ENCODE data around the gene IL2RG.
A peak's percentile ranks its signal among the peaks of the same experiment; 100 is the strongest.

The IL2RG gene

DNA sequence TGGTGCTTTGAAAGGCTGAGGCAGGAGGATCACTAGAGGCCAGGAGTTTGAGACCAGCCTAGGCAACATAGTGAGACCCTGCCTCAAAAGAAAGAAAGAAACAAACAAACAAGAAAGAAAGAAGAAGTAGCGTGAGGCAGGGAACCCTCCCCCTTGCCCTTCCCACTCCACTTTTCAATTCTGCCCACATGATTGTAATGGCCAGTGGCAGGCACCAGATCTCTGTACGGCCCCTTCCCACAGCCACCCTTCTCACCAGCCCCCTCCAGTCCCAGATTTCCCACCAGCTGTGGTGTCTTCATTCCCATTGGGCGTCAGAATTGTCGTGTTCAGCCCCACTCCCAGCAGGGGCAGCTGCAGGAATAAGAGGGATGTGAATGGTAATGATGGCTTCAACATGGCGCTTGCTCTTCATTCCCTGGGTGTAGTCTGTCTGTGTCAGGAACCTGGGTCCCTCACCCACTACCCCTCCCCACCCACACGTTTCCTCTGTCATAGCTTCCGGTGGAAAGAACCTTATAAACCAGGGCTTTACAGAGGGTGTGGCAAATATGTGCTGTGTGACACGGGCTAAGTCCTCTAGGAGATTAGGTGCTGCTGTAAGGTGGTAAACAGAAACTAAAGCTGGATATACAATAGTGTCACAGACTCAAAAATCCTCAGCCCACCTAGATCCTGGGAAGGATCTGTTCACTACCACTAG lies at the start of gene IL2RG:
Gene IL2RG (minus strand): TSS at position 437 of the 703 bp plus-strand sequence. CDS start 38 bp downstream, at position 399.
- DNase-seq = no peak

DNA sequence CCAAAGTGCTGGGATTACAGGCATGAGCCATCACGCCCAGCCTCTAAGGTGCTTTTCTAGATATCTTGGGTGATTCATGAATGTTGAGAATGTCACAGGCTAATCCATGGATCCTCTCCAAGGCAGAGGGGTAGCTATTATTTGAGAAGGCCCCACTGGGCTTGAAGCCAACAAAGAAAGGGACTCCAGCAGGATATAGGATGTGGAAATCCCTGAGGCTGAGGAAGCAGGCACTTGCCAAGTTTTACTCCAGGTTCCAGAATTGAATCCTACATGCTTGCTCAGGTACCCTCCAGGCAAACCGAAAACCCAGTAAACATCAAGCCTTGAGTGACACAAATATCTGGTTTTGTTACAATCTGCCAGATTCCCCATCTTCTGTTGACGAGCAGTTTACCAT lies 49.1 kb upstream of the IL2RG start:
- no peak for DNase-seq

GRCh38 chrX:71159335-71159734 lies 48.0 kb upstream of the IL2RG start:
- no peak for DNase-seq

- DNase-seq = no peak
Observed at GRCh38 chrX:71158603-71159002, 47.2 kb upstream of the IL2RG start.

GRCh38 chrX:71154641-71155040 lies 43.3 kb upstream of the IL2RG start:
- no peak for DNase-seq

GRCh38 chrX:71154196-71154595 lies 42.8 kb upstream of the IL2RG start:
- DNase-seq = no peak

- DNase-seq = no peak
Observed at GRCh38 chrX:71151366-71151765, 40.0 kb upstream of the IL2RG start.

- DNase-seq = no peak
Observed at GRCh38 chrX:71148278-71148663, 36.9 kb upstream of the IL2RG start.

DNA sequence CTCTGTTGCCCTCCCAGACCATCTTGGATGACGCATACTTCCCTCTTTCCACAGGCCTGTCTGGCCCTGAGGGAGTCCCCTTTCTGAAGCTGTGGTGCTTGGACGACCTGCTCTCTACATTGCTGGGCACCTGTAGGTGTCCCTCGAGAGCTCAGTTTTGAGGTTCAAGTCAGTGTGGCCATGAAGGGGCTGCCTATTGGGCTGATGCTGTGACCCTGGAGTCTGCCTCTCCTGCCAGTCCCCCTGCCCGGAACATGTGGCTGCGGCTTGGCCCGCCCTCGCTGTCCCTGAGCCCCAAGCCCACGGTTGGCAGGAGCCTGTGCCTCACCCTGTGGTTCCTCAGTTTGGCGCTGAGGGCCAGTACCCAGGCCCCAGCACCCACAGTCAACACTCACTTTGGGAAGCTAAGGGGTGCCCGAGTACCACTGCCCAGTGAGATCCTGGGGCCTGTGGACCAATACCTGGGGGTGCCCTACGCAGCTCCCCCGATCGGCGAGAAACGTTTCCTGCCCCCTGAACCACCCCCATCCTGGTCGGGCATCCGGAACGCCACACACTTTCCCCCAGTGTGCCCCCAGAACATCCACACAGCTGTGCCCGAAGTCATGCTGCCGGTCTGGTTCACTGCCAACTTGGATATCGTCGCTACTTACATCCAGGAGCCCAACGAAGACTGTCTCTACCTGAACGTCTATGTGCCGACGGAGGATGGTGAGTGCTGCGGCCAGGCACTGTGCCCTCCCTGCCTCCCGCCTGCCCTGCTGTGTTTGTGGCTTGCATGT lies 36.3 kb upstream of the IL2RG start:
- DNase-seq = no peak

- DNase-seq = no peak
Observed at GRCh38 chrX:71144651-71145050, 33.3 kb upstream of the IL2RG start, which contains the start of gene NLGN3. NLGN3 (plus strand) TSS chrX:71144841; CDS start chrX:71147750, 2,909 bp downstream.

GRCh38 chrX:71143508-71143907 lies 32.1 kb upstream of the IL2RG start:
- no peak for DNase-seq

DNA sequence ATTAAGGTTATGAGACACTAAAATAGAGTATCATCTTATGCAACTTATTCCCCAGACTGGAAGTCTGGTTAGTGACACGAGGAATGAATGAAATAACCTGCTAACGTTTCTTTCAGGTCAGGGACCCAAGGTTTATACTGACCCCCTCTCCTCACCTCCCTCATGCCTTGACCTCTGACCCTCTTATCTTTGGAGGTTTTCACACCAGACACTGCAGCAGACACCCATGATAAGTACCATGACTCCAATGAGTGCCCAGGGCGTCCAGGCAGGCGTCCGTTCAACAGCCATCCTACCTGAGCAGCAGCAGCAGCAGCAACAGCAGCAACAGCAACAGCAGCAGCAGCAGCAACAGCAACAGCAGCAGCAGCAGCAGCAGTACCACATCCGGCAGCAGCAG lies 29.1 kb upstream of the IL2RG start:
- no peak for DNase-seq

- no peak for DNase-seq
Observed at GRCh38 chrX:71131510-71131909, 20.1 kb upstream of the IL2RG start.

DNA sequence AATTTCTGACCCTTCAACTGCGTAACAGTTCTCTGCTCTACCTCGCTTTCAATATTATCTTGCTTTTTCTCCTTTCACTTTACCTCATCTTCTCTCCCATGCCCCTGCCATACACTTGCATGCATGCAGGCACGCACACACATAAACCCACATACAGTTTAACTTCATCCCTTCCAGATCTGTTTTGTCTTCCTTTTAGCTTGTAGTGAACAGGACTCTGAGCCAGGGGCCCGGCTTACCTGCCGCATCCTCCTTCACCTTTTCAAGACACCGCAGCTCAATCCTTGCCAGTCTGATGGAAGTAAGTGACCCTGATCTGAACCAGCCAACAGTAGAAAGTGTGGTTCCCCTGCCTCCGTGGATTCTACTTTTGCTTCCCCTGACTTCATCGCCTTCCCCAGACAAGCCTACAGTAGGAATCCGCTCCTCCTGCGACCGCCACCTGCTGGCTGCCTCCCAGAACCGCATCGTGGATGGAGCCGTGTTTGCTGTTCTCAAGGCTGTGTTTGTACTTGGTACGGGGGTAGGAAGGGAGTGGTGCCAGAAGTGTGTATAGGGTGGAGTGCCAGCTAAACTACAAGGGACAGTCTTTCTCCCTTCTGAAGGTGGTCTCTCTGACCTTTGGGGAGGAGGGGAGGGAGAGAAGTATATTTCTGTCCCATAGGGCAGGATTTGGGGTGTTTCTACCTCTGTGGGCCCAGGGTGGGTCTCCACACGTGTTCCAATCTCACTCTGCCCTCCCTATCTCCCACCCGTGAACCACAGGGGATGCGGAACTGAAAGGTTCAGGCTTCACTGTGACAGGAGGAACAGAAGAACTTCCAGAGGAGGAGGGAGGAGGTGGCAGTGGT lies 17.8 kb upstream of the IL2RG start:
- DNase-seq = no peak

GRCh38 chrX:71128166-71128833 lies 16.9 kb upstream of the IL2RG start:
- DNase-seq = no peak

DNA sequence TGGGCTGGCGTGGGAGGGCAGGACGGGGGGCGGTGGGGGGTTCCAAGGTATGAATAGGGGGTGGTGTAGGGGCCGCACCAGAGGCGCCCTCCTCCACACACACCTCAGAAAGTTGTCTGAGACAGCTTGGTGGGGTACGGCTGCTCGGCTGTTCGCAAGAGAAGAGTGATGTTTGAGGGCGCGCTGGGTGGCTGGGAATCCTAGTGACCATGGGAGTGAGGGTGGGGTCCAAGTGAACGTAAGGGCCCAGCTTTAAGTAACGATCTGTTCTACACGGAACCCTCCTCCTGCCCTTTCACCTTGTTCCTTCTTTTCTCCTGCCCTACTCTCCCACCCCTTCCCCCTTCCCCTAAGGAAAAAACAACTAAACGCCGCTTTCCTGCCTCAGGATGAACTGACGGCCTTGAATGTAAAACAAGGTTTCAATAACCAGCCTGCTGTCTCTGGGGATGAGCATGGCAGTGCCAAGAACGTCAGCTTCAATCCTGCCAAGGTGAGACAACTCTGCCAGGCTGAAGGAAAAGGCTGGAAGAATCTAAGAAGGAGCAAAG lies 7.7 kb upstream of the IL2RG start:
- no peak for DNase-seq

GRCh38 chrX:71118032-71118984 lies 6.9 kb upstream of the IL2RG start, which contains the start of gene MED12:
MED12 (plus strand) TSS chrX:71118596; CDS start chrX:71118755, 159 bp downstream.
- DNase-seq = peak; percentile 34

- DNase-seq = no peak
Observed at GRCh38 chrX:71117358-71117757, 6.0 kb upstream of the IL2RG start.

DNA sequence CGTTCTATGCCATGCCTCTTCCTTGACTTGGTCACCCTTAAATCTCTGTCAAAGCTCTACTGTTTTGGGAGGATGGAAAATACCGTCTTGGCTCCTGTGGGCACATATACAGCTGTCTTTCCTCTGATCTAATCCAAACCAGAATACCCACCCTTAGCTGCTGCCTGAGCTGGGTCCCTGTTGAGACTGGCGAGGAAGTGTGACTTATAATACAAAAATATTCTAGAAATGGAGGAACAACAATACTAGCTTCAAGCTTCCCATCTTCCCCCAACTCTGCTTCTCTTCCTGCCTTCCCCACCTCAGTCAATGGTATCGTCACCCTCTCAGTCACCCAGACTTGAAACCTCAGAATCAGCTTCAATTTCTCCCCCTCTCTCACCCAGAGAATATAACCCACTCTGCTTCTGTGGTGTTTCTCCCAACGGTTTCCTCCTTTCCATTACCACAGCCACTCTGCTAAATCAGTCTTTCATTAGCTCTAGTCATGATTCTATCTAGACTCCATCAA lies 599 bp upstream of the IL2RG start:
- no peak for DNase-seq

GRCh38 chrX:71109051-71109450 lies 2.3 kb downstream of the IL2RG start:
- DNase-seq = no peak
